ENCODE data around the gene SANBR.
"Not testable (repeated sequence)": the region's sequence is repeated elsewhere in the genome, so short reads cannot be mapped to it uniquely, and the experiment has no call there.

Gene SANBR

GRCh38 chr2:61065714-61066709, at the start of gene SANBR:
SANBR (plus strand) TSS chr2:61065871; CDS start chr2:61070351, 4,480 bp downstream.
- H3K4me3 ChIP-seq (ENCODE audit: low read depth, low read length) = peak within 1 kb of the TSS; percentile 75
- DNase-seq (ENCODE audit: low read depth) = peak; percentile 35

- peak overlapping the region; percentile 98 for H3K4me3 ChIP-seq (ENCODE audit: low read depth, low read length)
Observed at GRCh38 chr2:61015976-61016375, 49.7 kb upstream of the SANBR start.

GRCh38 chr2:61016392-61017002, 49.2 kb upstream of the SANBR start:
- DNase-seq (ENCODE audit: low read depth) = no peak
- H3K4me3 ChIP-seq (ENCODE audit: low read depth, low read length) = peak overlapping the region; percentile 98

More at GRCh38 chr2:61015976-61016375, 49.7 kb upstream of the SANBR start:
- DNase-seq (ENCODE audit: low read depth) = no peak

GRCh38 chr2:61017003-61017555, 48.6 kb upstream of the SANBR start:
- peak overlapping the region; percentile 98 for H3K4me3 ChIP-seq (ENCODE audit: low read depth, low read length)
- DNase-seq (ENCODE audit: low read depth) = peak; percentile 18

- DNase-seq (ENCODE audit: low read depth) = peak; percentile 30
- peak within 1 kb of the TSS; percentile 98 for H3K4me3 ChIP-seq (ENCODE audit: low read depth, low read length)
Observed at GRCh38 chr2:61017556-61018317, 47.9 kb upstream of the SANBR start, which contains the start of the genes PEX13 and PUS10. PEX13 (plus strand) TSS chr2:61017720; CDS start chr2:61017760, 40 bp downstream. PUS10 (minus strand) TSS chr2:61018255; CDS start chr2:61011890, 6,365 bp downstream.

- peak overlapping the region; percentile 98 for H3K4me3 ChIP-seq (ENCODE audit: low read depth, low read length)
- DNase-seq (ENCODE audit: low read depth) = no peak
Observed at GRCh38 chr2:61018318-61018755, 47.3 kb upstream of the SANBR start.

- DNase-seq (ENCODE audit: low read depth) = no peak
- H3K4me3 ChIP-seq (ENCODE audit: low read depth, low read length) = peak overlapping the region; percentile 98
Observed at GRCh38 chr2:61018798-61019197, 46.9 kb upstream of the SANBR start.

GRCh38 chr2:61021228-61021660, 44.4 kb upstream of the SANBR start:
- no peak overlapping the region for H3K4me3 ChIP-seq (ENCODE audit: low read depth, low read length)
- no peak for DNase-seq (ENCODE audit: low read depth)

- no peak for DNase-seq (ENCODE audit: low read depth)
- no peak overlapping the region for H3K4me3 ChIP-seq (ENCODE audit: low read depth, low read length)
Observed at GRCh38 chr2:61023670-61024069, 42.0 kb upstream of the SANBR start.

GRCh38 chr2:61029533-61029932, 36.1 kb upstream of the SANBR start:
- DNase-seq (ENCODE audit: low read depth) = no peak

GRCh38 chr2:61034592-61034991, 31.1 kb upstream of the SANBR start:
- not testable (repeated sequence) for H3K4me3 ChIP-seq (ENCODE audit: low read depth, low read length); DNase-seq (ENCODE audit: low read depth)

More at GRCh38 chr2:61029533-61029932, 36.1 kb upstream of the SANBR start:
- H3K4me3 ChIP-seq (ENCODE audit: low read depth, low read length) = no peak overlapping the region

- H3K4me3 ChIP-seq (ENCODE audit: low read depth, low read length); DNase-seq (ENCODE audit: low read depth): not testable (repeated sequence)
Observed at GRCh38 chr2:61036643-61037042, 29.0 kb upstream of the SANBR start.

GRCh38 chr2:61042807-61043206, 22.9 kb upstream of the SANBR start:
- no peak overlapping the region for H3K4me3 ChIP-seq (ENCODE audit: low read depth, low read length)
- no peak for DNase-seq (ENCODE audit: low read depth)

GRCh38 chr2:61044636-61045035, 21.0 kb upstream of the SANBR start:
- no peak for DNase-seq (ENCODE audit: low read depth)
- no peak overlapping the region for H3K4me3 ChIP-seq (ENCODE audit: low read depth, low read length)

GRCh38 chr2:61045226-61045625, 20.4 kb upstream of the SANBR start:
- no peak for DNase-seq (ENCODE audit: low read depth)
- H3K4me3 ChIP-seq (ENCODE audit: low read depth, low read length) = no peak overlapping the region

- no peak for DNase-seq (ENCODE audit: low read depth)
- H3K4me3 ChIP-seq (ENCODE audit: low read depth, low read length) = no peak overlapping the region
Observed at GRCh38 chr2:61045999-61046398, 19.7 kb upstream of the SANBR start.

- no peak overlapping the region for H3K4me3 ChIP-seq (ENCODE audit: low read depth, low read length)
- no peak for DNase-seq (ENCODE audit: low read depth)
Observed at GRCh38 chr2:61055557-61055956, 10.1 kb upstream of the SANBR start.

- DNase-seq (ENCODE audit: low read depth) = no peak
Observed at GRCh38 chr2:61057562-61057961, 8.1 kb upstream of the SANBR start.

GRCh38 chr2:61059382-61059781, 6.3 kb upstream of the SANBR start:
- no peak overlapping the region for H3K4me3 ChIP-seq (ENCODE audit: low read depth, low read length)

More at GRCh38 chr2:61057562-61057961, 8.1 kb upstream of the SANBR start:
- no peak overlapping the region for H3K4me3 ChIP-seq (ENCODE audit: low read depth, low read length)

More at GRCh38 chr2:61059382-61059781, 6.3 kb upstream of the SANBR start:
- DNase-seq (ENCODE audit: low read depth) = no peak
